GM10248 (cell line): Measurements from ENCODE around the gene LOXL3.

Source experiments
- CTCF ChIA-PET: fragments of 300-600 bp; sonication (Branson Sonifier 250); formaldehyde crosslinking; extraction: SDS; loops from one replicate; lab custom pipeline; 2021; ENCODE audit warnings: antibody characterized with exemption; lab: Yijun Ruan, JAX
- POLR2A ChIA-PET: fragments of 350-650 bp; sonication (Branson Sonifier 250); formaldehyde crosslinking; extraction: SDS; loops from one replicate; lab custom pipeline; 2020; ENCODE audit warnings: antibody characterized with exemption; lab: Yijun Ruan, JAX
- DNase-seq: peaks from one replicate; pipeline ENCODE4 v3.0.0; 2012; ENCODE audit errors: extremely low spot score
- TF ChIP-seq, protein P1 (sequence below): IDR thresholded peaks from 2 replicates; pipeline ENCODE4 v1.5.1; 2012; ENCODE audit warnings: mild to moderate bottlenecking, low read depth; ENCODE audit errors: extremely low read depth, missing control alignments, control extremely low read depth

The LOXL3 gene

DNA sequence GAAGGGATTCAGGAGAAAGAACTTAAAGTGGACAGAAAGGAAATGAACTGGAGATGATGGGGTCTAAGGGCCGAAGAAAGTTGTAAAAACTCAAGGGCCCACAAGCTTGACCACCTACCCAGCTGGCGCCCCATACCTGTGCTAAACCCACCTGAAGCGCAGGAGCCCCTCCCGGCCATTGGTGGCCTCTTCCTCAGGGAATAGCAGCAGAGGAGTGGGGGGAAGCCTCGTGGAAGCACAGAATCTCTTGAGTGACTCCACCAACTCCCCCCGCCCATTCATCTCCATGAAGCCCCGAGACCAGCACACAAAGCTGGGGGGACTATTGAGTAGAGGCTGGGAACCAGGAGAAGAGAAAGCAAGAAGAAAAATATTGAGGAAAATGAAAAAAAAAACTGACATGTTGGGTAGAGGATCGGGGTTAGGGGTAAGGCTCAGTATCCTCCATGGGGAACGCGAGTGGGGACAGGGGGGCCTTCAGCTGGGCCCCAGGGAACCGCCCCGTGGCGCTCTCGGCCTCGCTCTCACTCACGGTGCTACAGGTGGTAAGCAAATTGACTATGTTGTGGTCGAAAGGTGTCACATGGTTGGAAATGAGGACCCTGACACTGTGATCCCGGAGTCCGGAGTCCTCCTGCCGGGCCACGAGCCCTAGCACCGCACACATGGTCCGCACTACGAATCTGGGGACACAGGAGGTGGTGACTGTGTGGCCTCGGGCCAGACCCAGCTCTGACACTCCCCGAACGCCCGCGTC, 25.0 kb downstream of the LOXL3 start:
- TF ChIP-seq, protein P1, sequence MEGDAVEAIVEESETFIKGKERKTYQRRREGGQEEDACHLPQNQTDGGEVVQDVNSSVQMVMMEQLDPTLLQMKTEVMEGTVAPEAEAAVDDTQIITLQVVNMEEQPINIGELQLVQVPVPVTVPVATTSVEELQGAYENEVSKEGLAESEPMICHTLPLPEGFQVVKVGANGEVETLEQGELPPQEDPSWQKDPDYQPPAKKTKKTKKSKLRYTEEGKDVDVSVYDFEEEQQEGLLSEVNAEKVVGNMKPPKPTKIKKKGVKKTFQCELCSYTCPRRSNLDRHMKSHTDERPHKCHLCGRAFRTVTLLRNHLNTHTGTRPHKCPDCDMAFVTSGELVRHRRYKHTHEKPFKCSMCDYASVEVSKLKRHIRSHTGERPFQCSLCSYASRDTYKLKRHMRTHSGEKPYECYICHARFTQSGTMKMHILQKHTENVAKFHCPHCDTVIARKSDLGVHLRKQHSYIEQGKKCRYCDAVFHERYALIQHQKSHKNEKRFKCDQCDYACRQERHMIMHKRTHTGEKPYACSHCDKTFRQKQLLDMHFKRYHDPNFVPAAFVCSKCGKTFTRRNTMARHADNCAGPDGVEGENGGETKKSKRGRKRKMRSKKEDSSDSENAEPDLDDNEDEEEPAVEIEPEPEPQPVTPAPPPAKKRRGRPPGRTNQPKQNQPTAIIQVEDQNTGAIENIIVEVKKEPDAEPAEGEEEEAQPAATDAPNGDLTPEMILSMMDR, result no peak
- DNase-seq, result no peak
- ChIA-PET POLR2A (interaction anchor here (0.6 to 2.3 kb wide), 4 partner anchors 10 to 71 kb away, joined by 5 to 12 read pairs (median 6); partner anchors contain the start of genes PCGF1 and WBP1), CTCF (interaction anchor here (1.0 to 9.3 kb wide), 5 partner anchors 19 to 59 kb away, joined by 3 to 76 read pairs (median 16); partner anchors contain the start of genes CCDC142 and TTC31)

DNA sequence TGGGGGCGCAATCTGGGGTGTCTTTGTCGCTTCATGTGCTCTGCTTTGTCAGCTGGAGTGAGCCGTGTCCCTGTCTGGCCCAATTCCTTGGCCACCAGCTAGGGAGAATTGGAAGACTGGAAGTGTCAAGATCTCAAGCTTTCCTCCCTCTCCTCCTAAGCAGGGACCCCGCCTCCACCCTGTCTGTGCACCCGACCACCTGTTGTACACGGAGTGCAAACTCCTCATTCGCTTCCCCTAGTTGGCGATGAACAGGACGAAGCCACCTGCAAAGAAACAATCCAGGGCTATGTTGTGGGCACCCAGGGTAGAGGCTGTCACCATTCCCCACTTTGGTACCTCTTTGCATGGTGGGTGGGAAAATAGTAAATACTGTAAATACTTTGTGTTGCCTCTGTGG, 26.0 kb downstream of the LOXL3 start:
- DNase-seq, result no peak
- ChIA-PET POLR2A (no interaction called here), CTCF (interaction anchor here (1.5 to 9.3 kb wide), 3 partner anchors 10 to 60 kb away, joined by 3 to 76 read pairs (median 21); no protein-coding TSS in a partner anchor)
- TF ChIP-seq, protein P1, result no peak

DNA sequence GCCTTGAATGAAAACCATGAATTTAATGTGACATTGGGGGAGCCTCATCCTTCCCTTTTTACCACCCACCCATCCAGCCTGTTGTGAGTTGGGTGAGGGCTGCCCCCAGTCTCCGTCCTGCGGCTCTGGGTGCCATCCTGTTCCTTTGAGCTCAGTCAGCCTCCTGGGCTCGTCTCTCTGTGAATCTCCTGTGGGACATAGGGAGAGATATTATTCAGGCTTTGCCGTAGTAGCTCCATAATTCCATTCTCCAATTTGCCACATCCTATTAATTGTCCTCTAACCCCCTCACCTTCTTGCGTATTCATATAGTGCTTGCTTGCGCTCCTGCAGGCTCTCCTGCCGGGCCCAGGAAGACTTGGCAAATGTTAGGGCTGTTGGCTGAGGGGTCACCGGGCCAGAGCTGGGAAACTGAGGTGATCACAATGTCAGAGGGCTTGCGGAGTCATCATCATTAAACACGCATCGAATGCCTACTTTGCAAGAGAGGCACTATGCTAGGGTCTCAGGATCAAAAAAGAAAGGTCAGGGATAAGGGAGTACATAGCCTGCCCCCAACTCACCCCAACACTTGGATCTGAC, 27.0 kb downstream of the LOXL3 start:
- ChIA-PET POLR2A (interaction anchor here (1.1 kb wide), 1 partner anchor 12 kb away, joined by 4 read pairs; no protein-coding TSS in a partner anchor), CTCF (interaction anchor here (0.9 to 9.3 kb wide), 6 partner anchors 11 to 61 kb away, joined by 3 to 76 read pairs (median 3); partner anchors contain the start of genes CCDC142 and TTC31)
- TF ChIP-seq, protein P1, result no peak
- DNase-seq, result no peak

DNA sequence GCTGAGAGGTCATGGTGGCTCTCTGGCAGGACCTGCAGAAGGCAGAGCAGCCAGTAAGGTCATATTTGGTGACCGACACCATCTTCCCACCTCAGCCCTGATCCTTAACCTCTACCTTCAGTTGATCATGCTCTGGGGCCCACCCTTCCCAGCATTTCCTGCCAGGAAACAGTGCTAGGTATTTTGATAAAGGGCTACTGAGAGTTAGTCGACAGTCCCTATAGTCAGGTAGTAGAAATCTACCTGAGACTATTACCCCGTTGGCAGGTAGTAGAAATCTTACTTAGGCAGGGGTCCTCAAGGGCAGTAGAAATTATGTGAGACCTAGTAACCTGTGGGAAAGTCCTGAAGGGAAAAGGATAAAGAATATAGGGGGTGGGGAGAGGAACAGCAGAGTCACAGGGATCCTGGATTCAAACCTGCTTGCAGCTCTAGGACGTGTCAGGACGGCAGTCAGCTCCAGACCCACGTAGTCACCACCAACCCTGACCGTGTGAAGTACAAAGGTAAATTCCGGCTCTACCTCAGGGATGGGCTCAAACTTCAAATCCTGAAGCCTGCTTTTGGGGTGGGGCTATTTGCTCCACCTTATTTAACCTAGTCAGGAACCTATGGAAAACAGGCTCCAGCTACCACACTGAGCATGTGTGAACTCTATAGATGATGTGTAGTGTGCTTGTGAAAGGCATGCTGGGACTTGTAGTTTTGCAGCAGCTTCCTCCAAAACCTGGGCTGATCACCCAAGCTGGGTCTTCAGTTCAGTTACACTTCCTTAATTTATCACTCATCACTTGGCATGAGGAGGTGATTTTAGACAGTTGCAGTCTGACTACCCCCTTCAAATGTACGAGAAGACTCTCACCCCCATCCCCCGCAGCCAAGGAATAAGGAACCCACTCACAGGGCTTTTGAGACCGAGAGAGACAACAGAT, 27.8 kb downstream of the LOXL3 start, which contains the start of gene DQX1:
DQX1 (minus strand) TSS at position 515 of the 932 bp plus-strand sequence; CDS start at position 13, 502 bp downstream.
- ChIA-PET CTCF (interaction anchor here (0.9 to 9.3 kb wide), 5 partner anchors 17 to 62 kb away, joined by 3 to 76 read pairs (median 3); partner anchors contain the start of genes CCDC142 and TTC31), POLR2A (interaction anchor here (0.6 to 1.1 kb wide), 2 partner anchors 13 to 59 kb away, joined by 3 to 4 read pairs; no protein-coding TSS in a partner anchor)
- TF ChIP-seq, protein P1, result no peak
- peak; percentile 67 for DNase-seq

DNA sequence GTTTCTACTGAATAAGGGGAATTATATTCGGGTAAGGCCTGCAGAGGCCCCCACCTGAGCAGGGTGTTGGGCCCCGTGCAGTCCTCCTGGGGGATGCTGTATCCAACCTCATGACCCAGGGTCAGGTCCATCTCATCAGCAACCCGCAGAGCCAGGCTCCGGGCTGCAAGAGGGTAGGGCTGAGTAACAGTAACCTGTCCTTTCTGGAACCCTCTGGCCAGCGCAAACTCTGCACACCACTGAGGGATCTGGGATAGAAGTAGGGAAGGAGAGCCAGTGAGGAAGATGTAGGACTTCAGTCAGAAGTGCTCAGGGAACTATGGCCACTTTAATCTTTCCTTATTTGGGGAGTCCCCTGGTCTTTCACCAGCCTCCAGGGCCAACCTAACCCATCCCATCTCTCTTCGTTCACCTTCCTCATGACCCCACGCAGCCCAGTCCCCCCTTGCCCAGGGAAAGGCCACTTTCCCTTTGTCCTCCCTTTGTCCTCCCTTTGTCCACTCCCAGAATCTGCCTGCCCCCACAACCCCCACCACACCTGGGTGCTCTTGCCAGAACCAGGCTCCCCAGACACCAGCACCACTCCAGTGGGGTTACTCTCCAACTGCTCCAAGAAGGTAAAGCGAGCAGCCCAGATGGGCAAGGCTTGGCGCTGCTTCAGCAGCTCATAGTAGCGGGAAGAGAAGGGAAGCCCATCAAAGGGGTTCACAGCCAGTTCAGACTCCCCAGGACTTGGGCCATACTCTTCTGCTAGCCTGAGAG, 28.6 kb downstream of the LOXL3 start:
- no peak for DNase-seq
- TF ChIP-seq, protein P1, result no peak
- ChIA-PET POLR2A (no interaction called here), CTCF (interaction anchor here (1.1 to 1.9 kb wide), 2 partner anchors 13 to 16 kb away, joined by 3 to 8 read pairs; no protein-coding TSS in a partner anchor)
